ENCODE results near the gene POU2F1.
"Not testable (repeated sequence)": the region's sequence is repeated elsewhere in the genome, so short reads cannot be mapped to it uniquely, and the experiment has no call there.

The POU2F1 gene

DNA sequence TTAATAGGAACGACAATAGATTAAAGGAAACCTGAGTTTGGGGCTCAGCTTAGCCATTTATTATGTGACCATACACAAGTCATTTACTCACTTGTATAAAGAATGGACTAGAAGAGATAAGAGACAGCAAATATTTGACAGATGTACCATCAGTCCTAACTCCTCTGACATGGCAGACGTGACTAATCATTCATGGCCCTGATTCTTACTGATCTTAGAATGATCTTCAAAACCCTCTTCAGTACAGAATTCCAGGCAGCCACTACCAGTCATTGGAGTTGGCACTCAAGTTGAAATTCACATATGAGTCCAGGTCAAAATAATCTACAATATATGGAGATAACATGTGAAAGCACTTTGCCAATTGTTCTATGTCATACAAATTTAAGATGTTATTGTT lies 21.0 kb upstream of the POU2F1 start:
- TF ChIP-seq, protein P1, sequence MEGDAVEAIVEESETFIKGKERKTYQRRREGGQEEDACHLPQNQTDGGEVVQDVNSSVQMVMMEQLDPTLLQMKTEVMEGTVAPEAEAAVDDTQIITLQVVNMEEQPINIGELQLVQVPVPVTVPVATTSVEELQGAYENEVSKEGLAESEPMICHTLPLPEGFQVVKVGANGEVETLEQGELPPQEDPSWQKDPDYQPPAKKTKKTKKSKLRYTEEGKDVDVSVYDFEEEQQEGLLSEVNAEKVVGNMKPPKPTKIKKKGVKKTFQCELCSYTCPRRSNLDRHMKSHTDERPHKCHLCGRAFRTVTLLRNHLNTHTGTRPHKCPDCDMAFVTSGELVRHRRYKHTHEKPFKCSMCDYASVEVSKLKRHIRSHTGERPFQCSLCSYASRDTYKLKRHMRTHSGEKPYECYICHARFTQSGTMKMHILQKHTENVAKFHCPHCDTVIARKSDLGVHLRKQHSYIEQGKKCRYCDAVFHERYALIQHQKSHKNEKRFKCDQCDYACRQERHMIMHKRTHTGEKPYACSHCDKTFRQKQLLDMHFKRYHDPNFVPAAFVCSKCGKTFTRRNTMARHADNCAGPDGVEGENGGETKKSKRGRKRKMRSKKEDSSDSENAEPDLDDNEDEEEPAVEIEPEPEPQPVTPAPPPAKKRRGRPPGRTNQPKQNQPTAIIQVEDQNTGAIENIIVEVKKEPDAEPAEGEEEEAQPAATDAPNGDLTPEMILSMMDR (IDR thresholded peaks at IDR 0.05; ENCODE audit: low read depth, low read length, missing control alignments): no peak
- H3K4me3 ChIP-seq (ENCODE audit: low read depth, low read length): no peak overlapping the region
- in situ Hi-C loops (cut with HindIII; ENCODE audit: low sequenced_read_pairs): no loop called here
- no peak for DNase-seq (ENCODE audit: low read depth)

DNA sequence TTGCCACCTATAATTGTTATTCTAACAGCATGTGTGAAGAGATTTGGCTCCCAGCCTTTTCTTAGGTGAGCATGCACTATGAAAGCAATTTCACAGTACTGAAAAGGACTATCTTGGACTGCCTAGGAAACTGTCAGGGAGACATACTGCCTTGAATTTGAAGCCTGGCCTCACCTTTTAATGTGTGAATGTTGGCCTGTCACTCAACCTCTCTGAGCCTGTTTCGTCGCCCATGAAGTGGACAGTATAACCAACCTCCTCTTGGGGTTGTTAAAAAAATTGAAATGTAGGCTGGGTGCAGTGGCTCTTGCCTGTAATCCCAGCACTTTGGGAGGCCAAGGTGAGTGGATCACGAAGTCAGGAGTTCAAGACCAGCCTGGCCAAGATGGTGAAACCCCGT lies 20.4 kb upstream of the POU2F1 start:
- no peak for DNase-seq (ENCODE audit: low read depth)
- H3K4me3 ChIP-seq (ENCODE audit: low read depth, low read length): no peak overlapping the region
- TF ChIP-seq, protein P1 (IDR thresholded peaks at IDR 0.05; ENCODE audit: low read depth, low read length, missing control alignments): no peak
- in situ Hi-C loops (cut with HindIII; ENCODE audit: low sequenced_read_pairs): no loop called here

DNA sequence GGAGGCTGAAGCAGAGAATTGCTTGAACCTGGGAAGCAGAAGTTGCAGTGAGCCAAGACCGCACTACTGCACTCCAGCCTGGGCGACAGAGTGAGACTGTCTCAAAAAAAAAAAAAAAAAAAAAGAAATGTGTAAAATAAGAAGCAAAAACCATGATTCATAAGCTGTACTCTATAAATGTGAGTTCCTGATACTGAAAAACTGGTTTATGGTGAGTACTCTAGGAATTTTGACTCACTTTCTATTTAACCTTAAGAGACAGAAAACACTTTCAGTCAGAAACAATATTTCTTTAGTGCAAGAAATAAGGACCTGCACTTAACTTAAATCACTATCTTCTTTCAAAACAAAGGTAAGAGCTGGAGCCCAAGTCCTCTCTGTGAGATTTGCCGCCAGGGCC lies 19.9 kb upstream of the POU2F1 start:
- TF ChIP-seq, protein P1 (IDR thresholded peaks at IDR 0.05; ENCODE audit: low read depth, low read length, missing control alignments): no peak
- DNase-seq (ENCODE audit: low read depth): no peak
- H3K4me3 ChIP-seq (ENCODE audit: low read depth, low read length): no peak overlapping the region
- in situ Hi-C loops (cut with HindIII; ENCODE audit: low sequenced_read_pairs): no loop called here

DNA sequence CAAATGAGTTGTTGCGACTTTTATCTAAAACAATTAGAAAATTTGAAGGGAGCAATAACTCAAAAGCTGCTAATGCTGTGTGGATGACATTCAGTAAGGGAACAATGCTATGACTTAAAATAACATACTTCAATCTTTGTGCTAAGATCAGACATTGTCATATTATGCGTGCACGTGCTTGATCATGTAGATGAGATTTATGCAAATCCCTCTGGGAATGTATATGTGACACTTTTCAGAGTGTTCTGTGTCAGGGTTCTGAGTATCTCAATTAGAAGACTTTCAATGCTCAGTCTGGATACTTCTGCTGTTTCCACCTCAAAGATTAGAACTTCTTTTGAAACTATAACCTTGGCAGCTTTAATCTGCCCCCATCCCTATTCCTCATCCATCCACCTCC lies 18.6 kb upstream of the POU2F1 start:
- TF ChIP-seq, protein P1 (IDR thresholded peaks at IDR 0.05; ENCODE audit: low read depth, low read length, missing control alignments): no peak
- no peak overlapping the region for H3K4me3 ChIP-seq (ENCODE audit: low read depth, low read length)
- in situ Hi-C loops (cut with HindIII; ENCODE audit: low sequenced_read_pairs): no loop called here
- no peak for DNase-seq (ENCODE audit: low read depth)

DNA sequence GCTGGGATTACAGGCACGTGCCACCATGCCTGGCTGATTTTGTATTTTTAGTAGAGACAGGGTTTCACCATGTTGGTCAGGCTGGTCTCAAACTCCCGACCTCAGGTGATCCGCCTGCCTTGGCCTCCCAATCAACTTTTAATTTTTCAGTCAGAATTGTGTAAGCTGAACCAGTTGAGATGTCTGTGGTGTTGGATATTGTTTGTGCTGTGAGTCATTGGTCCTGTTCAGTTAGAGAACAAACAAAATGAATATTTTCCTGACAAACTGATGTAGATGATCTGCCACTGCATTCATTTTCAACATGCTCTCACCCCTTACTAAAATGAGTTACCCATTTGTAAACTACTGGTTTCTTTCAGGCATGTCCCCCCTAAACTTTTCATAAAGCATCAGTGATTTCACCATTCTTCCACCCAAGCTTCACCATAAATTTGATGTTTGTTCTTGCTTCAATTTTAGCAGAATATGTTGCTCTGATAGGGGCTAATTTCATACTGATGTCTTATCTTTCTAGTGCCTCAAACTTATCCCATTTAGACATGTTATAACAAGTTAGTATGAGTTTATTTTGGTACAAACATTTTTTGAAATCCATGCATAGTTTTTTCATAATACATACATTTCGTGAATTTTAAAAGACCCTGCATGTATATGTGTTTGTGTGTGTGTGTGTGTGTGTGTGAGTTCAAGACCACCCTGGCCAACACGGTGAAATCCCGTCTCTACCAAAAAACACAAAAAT lies 15.2 kb upstream of the POU2F1 start:
- H3K4me3 ChIP-seq (ENCODE audit: low read depth, low read length); DNase-seq (ENCODE audit: low read depth); in situ Hi-C loops (cut with HindIII; ENCODE audit: low sequenced_read_pairs): not testable (repeated sequence)

DNA sequence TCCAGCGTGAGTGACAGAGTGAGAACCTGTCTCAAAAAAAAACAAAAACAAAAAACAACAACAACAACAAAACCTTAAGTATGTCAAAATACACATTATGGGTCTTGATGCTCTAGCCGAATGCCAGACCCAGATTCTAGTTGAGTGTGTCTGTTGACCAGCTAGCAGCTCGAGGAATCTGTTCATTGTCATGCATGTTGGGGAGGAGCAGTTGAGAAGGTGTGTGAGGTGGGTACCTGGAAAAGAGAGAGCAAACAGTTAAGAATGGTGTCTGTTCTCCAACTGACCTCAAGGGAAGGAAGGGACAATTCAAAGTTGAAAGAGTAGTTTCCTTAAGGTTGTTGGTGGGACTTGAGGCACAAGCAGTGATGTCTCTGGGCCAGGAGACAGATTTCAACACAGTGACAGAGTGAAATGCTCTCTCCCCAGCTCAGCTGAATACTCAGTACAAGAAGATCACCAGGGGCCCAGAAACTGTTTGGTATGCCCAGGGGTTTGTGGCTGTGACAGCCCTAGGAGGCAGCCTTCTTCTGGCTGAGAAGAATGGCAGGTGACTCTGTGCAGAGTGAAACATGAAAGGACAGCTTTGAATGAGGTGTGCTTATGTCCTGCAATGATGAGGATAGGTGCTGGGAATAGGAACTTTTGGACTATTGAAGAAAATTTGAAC lies 14.4 kb upstream of the POU2F1 start:
- no peak overlapping the region for H3K4me3 ChIP-seq (ENCODE audit: low read depth, low read length)
- DNase-seq (ENCODE audit: low read depth): no peak
- in situ Hi-C loops (cut with HindIII; ENCODE audit: low sequenced_read_pairs): no loop called here
- TF ChIP-seq, protein P1 (IDR thresholded peaks at IDR 0.05; ENCODE audit: low read depth, low read length, missing control alignments): no peak

DNA sequence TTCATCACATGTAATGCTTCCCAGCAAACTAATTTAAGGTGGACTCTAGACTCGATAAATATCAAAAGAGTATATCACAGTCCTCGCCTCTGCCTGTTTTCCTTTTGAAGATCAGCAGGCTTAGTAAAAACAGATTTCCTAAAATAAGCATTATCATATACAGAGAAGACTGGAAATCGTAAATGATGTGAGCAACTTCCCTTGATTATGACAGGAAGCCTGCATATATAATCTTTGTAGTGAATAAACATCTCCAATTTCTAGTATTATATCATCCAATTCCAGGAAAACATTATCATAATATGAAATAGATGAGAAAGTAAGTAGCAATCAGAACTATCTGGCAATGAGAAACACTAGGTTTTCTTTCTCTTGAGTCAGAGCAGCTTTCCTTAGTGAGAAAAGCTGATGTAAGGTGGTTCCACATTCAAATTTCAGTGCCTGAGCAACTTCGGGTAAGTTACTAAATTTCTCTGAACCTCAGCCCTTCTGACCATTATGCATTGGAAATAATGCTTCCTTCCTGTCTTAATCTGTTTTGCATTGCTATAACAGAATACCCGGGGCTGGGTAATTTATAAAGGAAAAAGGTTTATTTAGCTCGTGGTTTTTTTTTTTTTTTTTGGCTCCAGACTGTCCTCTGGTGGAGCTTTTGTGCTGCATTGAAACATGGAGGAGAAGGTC lies 12.6 kb upstream of the POU2F1 start:
- in situ Hi-C loops (cut with HindIII; ENCODE audit: low sequenced_read_pairs): no loop called here
- no peak for DNase-seq (ENCODE audit: low read depth)
- TF ChIP-seq, protein P1 (IDR thresholded peaks at IDR 0.05; ENCODE audit: low read depth, low read length, missing control alignments): peak; percentile 41
- no peak overlapping the region for H3K4me3 ChIP-seq (ENCODE audit: low read depth, low read length)

Data from astrocyte of the cerebellum (primary cell).